GM19395 (cell line): ENCODE data around the gene COMMD1.
A peak's percentile ranks its signal among the peaks of the same experiment; 100 is the strongest.
"Not testable (repeated sequence)": the region's sequence is repeated elsewhere in the genome, so short reads cannot be mapped to it uniquely, and the experiment has no call there.

Experiments
- ATAC-seq: cut with Tn5 transposase; IDR thresholded peaks from one replicate; pipeline ENCODE4 v1.9.1; 2021; ENCODE audit warnings: mild to moderate bottlenecking, moderate library complexity; ENCODE audit not compliant: unreplicated experiment

The COMMD1 gene

DNA sequence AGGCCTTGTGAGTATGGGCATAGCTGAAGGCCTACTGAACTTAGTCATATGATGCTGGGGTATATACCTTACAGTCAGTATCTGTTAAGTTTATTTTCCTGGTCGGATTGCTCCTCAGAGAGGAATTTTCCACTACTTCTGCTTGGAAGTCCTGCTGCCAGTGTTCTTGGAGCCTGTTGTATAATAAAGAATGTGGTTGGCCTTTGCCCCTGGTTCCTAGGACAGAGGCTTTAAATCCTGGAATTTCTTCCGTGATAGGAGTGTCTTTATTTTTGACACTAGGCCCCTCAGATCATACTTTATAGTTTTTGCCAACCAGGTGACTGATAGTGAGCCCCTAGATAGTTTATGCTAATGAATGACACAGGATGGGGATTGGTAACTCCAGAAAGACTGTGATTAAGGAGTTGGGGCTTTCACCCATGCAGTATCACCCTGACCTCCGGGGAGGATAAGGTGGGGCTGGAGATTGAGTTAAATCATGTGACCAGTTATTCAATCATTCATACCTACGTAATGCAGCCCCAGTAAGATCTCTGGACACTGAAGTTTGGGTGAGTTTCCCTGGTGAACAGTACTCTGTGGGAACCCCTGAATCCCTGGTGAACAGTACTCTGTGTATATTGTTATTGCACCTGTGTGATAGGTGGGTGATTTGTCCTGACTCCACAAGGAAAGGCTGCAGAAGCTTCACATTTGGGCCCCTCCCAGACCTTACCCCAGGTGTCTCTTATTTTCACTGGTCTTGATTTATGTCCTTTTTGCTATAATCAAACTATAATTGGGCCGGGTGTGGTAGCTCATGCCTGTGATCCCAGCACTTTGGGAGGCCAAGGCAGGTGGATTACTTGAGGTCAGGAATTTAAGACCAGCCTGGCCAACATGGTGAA, 56.9 kb downstream of the COMMD1 start:
- ATAC-seq: no peak

DNA sequence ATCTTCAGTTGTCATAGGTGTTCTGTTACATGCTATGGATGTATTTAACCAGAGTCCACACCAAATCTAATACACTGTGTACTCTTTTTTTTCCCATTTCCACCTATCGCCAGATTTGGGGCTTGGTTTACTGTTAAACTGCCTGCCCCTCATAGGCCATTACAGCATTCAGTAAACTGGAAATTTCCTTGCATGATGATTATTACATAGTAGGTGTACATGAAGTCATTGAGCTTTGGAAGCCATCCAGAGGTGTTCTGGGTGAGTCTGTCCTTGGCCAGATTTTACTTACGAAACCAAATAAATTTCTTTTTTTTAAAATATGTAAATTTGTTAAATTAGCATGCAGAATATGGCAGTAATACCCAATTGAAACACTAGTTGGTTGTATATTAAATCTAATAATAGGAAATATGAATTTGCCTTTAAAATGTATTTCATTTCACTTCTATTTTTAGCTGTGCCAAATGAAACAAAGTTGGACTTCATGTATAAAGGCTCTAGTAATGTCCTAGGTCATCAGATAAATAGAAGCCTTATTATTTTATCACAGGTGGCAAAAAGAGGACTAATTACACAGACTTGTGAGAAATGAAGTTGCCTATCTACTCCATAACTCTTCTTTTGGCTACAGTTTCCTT, 60.7 kb downstream of the COMMD1 start:
- ATAC-seq: no peak

DNA sequence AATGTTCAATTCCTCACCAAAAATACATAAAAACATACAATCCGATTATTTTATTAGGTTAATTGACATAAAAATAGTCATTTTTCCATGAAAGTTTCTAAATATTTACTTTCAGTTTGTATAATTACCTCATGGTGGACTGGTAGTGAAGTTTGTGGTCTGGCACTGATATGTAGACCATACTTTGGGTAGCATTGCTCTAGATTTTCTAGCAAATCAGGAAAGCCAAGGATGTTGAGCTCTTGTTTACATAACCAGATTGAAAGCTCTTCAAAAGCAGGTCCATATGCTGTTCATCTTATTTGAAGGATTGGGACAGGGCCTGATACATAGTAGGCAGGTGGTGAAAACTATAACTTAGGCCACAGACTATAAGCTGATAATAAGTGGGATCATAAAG, 61.8 kb downstream of the COMMD1 start:
- ATAC-seq: no peak

DNA sequence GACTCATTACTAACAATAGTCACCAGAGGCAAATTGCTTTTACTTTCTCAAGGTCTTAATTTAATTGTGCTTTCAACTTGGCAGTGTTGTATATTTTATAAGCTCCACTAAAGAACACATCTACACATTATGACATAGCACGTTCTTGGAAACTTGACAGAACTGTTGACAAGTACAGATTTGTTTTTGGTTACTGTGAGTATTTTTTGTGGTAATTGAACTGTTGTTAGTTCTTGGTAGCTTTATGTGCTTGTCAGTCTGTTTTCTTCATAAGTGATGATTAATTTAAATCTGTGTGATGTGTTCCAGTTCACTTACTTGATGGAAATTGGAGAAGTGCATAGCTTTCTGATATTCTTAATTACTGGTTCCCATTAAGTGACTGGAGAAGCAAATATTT, 63.9 kb downstream of the COMMD1 start:
- no peak for ATAC-seq

DNA sequence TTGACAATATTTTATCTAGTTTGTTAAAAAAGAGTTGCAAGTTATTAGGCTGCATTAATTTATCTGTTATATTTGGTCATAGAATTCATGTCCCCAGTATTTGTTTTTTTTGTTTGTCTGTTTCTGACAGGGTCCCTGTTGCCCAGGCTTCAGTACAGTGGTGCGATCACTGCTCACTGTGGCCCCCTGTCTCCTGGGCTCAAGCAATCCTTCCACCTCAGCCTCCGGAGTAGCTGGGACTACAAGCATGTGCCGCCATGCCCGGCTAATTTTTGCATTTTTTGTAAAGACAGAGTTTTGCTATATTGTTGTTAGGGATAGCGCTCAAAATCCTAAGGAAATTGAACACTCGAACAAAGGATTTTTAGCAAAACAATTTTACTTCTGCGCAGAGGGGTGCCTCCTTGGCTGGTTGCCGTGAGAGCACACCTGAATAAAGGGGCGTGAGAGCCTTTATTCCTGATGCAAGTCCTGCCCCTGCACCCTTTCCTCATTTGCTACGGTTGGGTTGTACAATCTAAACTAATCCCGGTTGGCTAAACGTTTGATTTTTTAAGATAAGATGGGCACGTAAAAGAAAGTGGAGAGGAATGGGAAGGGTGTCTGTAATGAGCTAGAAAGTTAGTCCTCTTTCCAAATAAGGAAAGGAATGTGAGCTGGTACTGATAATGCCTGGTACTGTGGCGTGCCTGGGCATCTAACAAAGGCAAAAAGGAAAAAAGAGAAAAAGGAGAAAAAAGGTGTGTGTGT, 65.5 kb downstream of the COMMD1 start:
- no peak for ATAC-seq

DNA sequence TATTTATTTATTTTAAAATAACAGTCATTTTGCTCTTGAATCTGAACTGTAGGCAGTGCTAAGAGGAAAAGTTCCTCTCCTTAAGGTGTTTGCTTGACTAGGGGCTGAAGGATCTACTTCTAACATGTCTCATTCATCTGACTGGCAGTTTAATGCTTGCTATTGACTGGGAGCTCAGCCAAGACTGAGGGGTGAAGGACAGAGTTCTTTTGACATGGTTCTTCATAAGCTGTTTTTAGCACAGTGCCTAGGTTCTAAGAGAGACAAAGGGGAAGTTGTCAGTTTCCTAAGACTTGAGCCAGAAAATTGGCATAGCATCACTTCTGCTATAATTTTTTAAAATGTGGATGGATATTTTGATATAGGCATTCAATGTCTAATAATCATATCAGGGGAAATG, 73.0 kb downstream of the COMMD1 start:
- ATAC-seq: no peak

DNA sequence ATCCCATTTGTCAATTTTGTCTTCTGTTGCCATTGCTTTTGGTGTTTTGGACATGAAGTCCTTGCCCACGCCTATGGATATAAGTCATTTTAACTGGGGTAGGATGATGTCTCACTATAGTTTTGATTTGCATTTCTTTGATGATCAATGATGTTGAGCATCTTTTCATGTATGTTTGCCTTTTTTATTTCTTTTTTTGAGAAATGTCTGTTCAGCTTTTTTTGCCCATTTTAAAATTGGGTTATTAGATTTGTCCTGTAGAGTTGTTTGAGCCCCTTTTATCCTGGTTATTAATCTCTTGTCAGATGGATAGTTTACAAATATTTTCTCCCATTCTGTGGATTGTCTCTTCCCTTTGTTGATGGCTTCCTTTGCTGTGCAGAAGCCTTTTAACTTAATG, 75.3 kb downstream of the COMMD1 start:
- ATAC-seq: no peak

DNA sequence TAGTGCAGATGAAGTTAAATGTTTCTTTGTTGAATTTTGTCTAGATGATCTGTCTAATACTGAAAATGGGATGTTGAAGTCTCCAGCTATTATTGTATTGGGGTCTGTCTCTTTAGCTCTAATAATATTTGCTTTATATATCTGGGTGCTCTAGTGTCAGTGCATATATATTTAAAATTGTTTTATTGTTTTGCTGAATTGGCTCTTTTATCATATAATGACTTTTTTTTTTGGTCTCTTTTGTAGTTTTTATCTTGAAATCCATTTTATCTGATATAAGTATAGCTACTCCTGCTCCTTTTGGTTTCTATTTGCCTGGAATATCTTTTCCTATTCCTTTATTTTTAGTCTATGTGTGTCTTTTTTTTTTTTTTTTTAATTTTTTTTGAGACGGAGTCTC, 79.2 kb downstream of the COMMD1 start:
- no peak for ATAC-seq

DNA sequence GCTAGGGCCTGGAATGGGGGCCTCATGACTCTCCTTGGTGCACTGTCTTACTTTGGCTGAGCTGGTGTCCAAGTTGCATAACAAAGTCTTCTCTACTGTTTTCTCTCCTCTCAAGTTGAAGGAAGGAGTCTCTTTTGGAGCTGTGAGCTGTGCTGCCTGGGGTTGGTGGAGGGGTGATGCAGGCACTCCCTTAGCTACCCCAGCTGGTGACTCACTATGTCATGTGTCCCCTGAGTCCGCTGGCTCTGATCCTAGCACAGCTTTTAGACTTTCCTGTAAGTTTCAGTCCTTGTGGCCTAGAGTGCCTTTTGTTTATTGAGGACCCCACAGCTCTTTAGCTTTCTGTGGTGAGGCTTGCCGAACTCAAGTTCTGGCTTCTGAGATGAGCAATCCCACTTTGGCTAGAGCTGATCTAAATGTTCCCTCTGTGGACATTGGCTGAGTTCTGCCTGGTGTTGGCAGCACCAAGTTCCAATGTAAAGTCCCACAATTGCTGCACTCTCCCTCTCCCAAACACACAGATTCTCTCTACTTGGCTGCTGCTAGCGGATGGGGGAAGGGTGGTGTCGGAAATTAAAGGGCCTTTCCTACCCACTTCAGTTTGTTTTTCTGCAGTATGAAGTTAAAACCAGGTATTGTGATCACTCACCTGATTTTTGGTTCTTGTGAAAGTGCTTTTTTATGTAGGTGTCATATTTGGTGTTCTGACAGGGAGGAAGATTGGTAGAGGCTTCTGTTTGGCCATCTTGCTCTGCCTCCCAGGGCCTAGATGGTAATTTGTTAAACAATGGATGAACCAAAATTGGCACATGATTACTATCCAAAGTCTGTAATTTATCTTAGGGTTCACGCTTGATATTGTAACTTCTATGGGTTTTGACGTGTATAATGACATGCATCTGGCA, 83.2 kb downstream of the COMMD1 start:
- ATAC-seq: no peak

DNA sequence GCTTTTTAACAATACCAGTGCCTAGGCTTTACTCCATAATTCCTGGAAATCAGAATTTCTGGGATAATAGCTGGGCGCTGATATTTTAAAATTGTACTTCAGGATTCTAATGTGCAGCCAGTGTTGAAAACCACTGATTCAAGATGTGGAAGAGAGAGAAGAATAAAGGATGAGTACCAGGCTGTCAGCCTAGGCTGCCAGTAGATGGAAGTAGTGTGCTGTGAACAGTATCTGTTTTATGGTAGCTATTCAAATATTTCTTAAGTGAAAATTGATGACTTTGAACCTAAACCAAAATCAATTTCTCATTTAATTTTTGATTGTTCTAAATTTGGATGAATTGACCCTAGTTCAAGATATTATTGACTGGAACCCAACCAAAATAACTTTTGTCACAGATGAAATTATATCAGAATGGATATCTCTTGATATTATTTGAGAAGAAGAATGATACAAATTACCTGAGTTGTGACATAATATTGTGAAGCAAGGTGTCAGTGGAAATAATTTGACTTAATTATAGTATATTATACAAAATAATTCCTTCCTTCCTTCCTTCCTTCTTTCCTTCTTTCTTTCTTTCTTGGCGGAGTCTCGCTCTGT, 88.0 kb downstream of the COMMD1 start:
- ATAC-seq: no peak

DNA sequence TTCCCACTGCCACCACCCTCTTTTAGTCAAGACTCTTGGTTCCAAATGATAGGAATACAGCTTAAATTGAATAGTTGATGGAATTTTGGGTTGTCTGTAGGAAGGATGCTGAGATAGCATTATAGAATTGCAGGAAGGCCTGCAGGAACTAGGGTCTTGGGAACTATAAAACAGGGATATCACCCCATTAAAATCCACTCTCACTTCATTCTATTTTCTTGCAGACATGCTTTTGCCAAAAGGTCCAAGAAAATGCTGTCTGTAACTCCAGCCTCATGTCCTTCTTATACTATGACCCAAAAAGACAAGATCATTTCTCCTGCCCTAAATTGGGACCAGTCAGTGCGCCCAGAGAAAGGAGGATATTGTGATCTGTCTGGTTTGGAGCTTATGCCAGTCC, 89.1 kb downstream of the COMMD1 start:
- ATAC-seq: no peak

DNA sequence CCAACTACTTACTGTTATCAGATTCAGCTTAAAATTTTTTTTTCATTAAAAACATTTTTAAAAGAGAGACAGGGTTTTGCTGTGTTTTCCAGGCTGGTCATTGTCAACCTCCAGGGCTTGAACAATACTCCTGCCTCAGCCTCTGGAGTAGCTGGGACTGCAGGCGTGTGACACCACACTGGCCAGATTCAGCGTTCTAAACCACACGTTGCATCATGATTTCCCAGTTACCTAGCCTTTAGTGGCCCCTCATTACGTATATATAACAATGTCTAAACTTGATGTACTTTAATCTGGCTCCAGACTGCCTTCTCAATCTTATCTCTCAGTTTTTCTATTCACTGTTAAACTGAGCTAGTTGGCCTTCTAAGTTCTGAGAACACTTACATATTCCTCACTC, 89.6 kb downstream of the COMMD1 start:
- ATAC-seq: peak; percentile 30

DNA sequence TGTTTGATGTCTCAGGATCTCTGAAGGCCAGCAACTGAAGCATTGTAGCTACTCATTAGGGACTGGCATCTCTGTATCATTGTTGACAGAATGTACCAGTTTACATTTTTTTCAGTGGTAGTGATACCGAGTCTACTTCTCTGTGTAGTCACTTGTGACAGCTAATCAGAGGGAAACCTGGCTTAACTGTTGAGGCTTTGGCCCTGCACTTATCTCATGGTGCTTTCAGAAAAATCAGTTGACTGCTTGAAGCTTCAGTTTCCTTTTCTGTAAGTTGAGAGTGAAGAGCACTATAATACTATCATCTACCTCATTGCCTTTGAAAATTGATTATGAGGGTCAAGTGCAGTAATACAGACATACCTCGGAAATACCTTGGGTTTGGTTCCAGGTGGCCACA, 90.0 kb downstream of the COMMD1 start:
- peak; percentile 91 for ATAC-seq

DNA sequence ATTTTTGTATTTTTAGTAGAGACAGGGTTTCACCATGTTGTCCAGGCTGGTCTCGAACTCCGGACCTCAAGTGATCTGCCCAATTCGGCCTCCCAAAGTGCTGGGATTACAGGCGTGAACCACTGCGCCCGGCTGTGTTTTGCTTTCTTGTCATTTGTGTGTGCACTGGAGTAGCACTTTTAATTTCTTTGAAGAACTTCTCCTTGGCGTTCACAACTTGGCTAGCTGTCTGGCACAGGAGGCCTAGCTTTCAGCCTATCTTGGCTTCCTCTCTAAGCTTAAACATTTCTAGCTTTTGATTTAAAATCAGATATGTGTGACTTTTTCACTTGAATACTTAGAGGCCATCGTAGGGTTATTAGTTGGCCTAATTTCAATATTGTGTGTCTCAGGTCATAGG, 93.0 kb downstream of the COMMD1 start:
- ATAC-seq: no peak

DNA sequence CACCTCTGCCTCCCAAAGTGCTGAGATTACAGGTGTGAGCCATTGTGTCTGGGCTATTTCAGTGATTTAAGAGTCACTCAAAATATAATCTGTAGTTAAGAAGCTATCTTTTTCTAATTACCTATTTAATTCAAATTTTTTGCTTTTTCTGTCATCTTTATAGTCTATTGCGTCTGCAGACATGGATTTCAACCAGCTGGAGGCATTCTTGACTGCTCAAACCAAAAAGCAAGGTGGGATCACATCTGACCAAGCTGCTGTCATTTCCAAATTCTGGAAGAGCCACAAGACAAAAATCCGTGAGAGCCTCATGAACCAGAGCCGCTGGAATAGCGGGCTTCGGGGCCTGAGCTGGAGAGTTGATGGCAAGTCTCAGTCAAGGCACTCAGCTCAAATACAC, 95.1 kb downstream of the COMMD1 start:
- ATAC-seq: no peak

DNA sequence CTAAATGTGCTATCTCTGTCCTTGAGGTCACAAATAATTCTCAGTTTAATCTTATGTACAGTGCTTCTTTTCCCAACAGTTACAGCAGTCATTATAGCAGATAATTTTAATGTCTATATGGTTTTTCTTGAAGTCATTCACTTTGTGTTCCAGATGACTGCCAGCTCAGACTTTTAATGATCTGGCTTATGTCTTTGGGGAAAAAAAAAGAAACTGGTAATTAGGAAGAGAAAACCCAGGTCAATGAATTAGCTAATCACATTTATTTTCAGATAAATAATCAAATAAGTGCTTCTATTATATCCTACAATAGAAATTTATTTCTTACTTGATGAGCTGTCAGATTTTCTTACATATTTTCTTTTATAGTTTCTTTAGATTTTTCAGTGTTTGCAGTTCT, 96.0 kb downstream of the COMMD1 start:
- no peak for ATAC-seq

DNA sequence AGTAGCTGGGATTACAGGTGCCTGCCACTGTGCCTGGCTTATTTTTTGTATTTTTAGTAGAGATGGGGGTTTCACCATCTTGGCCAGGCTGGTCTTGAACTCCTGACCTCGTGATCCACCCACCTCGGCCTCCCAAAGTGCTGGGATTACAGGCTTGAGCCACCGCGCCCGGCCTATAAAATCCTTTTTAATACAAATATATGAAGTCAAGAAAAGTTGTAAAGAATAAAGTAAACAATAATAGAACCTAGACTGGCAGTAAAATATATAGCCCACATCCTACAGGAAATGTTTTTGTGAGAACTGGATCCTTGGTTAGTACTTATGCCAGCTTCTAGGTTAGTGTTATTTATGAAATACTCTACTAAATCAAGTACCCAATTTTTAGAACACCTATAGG, 99.0 kb downstream of the COMMD1 start:
- not testable (repeated sequence) for ATAC-seq

DNA sequence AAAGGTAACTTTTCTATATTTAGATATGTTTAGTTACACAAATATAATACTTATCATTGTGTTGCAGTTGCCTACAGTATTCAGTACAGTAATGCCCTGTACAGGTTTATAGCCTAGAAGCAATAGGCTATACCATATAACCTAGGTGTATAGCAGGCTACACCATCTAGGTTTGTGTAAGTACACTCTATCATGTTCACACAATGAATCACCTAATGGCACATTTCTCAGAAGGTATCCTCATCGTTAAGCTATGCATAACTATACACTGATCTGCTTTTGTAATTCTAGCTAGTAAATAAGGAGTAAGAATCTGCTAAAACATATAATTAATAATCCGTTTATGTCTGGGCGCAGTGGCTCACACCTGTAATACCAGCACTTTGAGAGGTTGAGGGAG, 102.1 kb downstream of the COMMD1 start:
- no peak for ATAC-seq

DNA sequence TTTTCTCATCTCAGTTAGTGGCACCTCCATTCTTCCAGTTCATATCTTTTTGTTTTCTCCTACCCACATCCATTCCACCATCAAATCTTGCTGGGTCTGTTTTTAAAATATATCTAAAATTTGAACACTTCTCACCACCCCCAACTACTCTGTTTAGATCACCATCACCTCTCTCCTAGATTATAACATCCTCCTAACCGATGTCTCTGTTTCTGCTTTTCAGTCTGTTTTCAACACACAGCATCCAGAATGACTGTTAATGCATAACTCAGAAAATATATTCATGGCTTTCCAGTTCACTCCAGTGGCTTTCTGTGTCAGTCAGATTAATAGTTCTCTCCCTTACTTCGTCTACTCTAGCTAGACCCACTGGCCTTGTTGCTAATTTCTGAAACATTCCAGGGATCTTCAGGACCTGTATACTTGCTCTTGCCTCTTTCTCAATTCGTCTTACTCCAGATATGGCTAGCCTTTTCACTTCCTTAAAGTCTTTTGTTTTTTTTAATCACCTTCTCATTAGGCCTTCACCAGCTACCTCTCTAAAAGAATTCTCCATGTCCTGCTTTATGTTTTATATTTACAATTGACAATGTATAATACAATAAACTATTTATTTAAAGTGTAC, 105.3 kb downstream of the COMMD1 start:
- ATAC-seq: no peak

DNA sequence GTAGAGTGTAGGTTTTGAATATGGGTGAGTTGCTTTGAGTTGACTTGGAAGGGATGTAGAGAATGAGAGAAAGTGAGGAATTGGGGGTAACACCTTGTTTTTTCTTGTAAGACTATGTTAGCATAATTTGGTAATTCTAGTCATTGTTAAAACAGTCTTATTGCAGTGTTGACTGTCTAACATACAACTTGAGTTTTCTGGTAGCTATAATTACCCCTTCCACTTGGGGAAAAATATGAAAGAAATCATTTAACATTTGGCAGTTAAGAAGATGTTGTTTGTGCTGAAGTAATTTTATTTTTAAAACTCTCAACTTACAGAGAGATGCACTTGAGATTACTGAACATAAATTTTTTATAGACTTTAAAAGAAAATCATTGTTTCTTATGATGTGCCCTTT, 108.2 kb downstream of the COMMD1 start:
- ATAC-seq: no peak
